OCI-LY7 (cell line): ENCODE results near the gene CDKAL1. TPM values are rescaled to one million over a fixed set of nuclear protein-coding genes. Genes with fewer than 3 reads are reported as not detected.

Experiments used
- BruUV-seq: library from RNA; stranded (reverse); fragments of 400-500 nt; replicated peaks from 2 replicates; lab custom pipeline; 2021; lab: Mats Ljungman, UMichigan
- CTCF ChIA-PET: fragments of 300-600 bp; sonication (Branson Sonifier 250); formaldehyde crosslinking; loops from one replicate; lab custom pipeline; 2022; ENCODE audit warnings: antibody characterized with exemption; ENCODE audit not compliant: unreplicated experiment; lab: Charles Lee
- POLR2A ChIA-PET: fragments of 300-600 bp; sonication (Branson Sonifier 250); formaldehyde crosslinking; loops from one replicate; lab custom pipeline; 2022; ENCODE audit warnings: antibody characterized with exemption; lab: Charles Lee
- DNase-seq: peaks from one replicate; pipeline ENCODE4 v3.0.0-alpha.2; 2015; ENCODE audit warnings: low spot score
- H2AFZ ChIP-seq: fragments of 200-600 bp; sonication (generic), shearing (Covaris generic); 2 replicates; pipeline ENCODE4 v1.6.1; 2014; ENCODE audit warnings: mild to moderate bottlenecking, antibody characterized with exemption, low read length, moderate library complexity
- H3K27ac ChIP-seq: fragments of 200-600 bp; sonication (generic); 2 replicates; pipeline ENCODE4 v1.5.1; 2014; ENCODE audit warnings: mixed run types, low read depth, mild to moderate bottlenecking, moderate library complexity, low read length, inconsistent platforms; ENCODE audit not compliant: poor library complexity, severe bottlenecking
- H3K36me3 ChIP-seq: fragments of 200-600 bp; sonication (generic); 2 replicates; pipeline ENCODE4 v1.6.1; 2014; ENCODE audit warnings: mild to moderate bottlenecking, antibody characterized with exemption, low read length, moderate library complexity, mixed read lengths; ENCODE audit not compliant: insufficient read depth
- H3K4me1 ChIP-seq: fragments of 200-600 bp; sonication (generic); 2 replicates; pipeline ENCODE4 v1.5.1; 2014; ENCODE audit warnings: mild to moderate bottlenecking, low read length; ENCODE audit not compliant: insufficient read depth, poor library complexity, severe bottlenecking
- H3K4me2 ChIP-seq: fragments of 200-600 bp; sonication (generic); 2 replicates; pipeline ENCODE4 v1.6.1; 2014; ENCODE audit warnings: mild to moderate bottlenecking, low read length
- H3K4me3 ChIP-seq: fragments of 200-600 bp; sonication (generic); 2 replicates; pipeline ENCODE4 v1.5.1; 2014; ENCODE audit warnings: mild to moderate bottlenecking, low read depth, low read length; ENCODE audit not compliant: poor library complexity, severe bottlenecking
- H3K79me2 ChIP-seq: fragments of 200-600 bp; sonication (generic); 2 replicates; pipeline ENCODE4 v1.6.1; 2016; ENCODE audit warnings: low read depth, mild to moderate bottlenecking, low read length, moderate library complexity, mixed read lengths; ENCODE audit not compliant: insufficient read depth
- H3K9me2 ChIP-seq: fragments of 200-600 bp; sonication (generic); 2 replicates; pipeline ENCODE4 v1.6.1; 2016; ENCODE audit warnings: mild to moderate bottlenecking, low read length, mixed read lengths; ENCODE audit not compliant: insufficient read depth
- H3K9me3 ChIP-seq: fragments of 200-600 bp; sonication (generic); 2 replicates; pipeline ENCODE4 v1.6.1; 2014; ENCODE audit warnings: mild to moderate bottlenecking, mixed run types, low read length, mixed read lengths
- H4K20me1 ChIP-seq: fragments of 200-600 bp; sonication (generic); 2 replicates; pipeline ENCODE4 v1.6.1; 2014; ENCODE audit warnings: mild to moderate bottlenecking, antibody characterized with exemption, low read length, moderate library complexity, mixed read lengths; ENCODE audit not compliant: insufficient read depth
- CTCF ChIP-seq: fragments of 200-600 bp; sonication (generic); conservative IDR thresholded peaks from 2 replicates; pipeline ENCODE4 v1.5.1; 2014; ENCODE audit warnings: mild to moderate bottlenecking, antibody characterized with exemption, low read length, moderate library complexity, mixed read lengths
- EZH2phosphoT487 ChIP-seq: fragments of 200-600 bp; sonication (generic); IDR thresholded peaks from 2 replicates; pipeline ENCODE4 v1.6.1; 2018; ENCODE audit warnings: low read depth, borderline replicate concordance, mild to moderate bottlenecking, mixed run types, antibody characterized with exemption, low read length, moderate library complexity, mixed read lengths
- intact Hi-C: fragments of 100-400 bp; cut with micrococcal nuclease; formaldehyde crosslinking; loops from one replicate; pipeline ENCODE4 v1.10.0; 2022; ENCODE audit not compliant: unreplicated experiment
- total RNA-seq, 2 experiments: library from RNA; depleted of rRNA in 1 of 2; stranded (reverse); fragments of >200 nt in 1 of 2; shearing (Covaris generic) in 1 of 2; gene quantifications; 2 replicates each; pipeline ENCODE4 v1.2.3, GENCODE V29; 2014 to 2022

Gene CDKAL1
- total RNA-seq, 2 experiments from 2014 or later, result 19.9 to 21.1 TPM

GRCh38 chr6:20881365-20881764, 347.1 kb downstream of the CDKAL1 start:
- POLR2A ChIA-PET, result no interaction called here

GRCh38 chr6:20882014-20882413, 347.8 kb downstream of the CDKAL1 start:
- Histone ChIP-seq H4K20me1 (no peaks in the 10 kb centered on the region), H3K4me3 (no peak overlapping the region), H3K4me1 (no peaks in the 10 kb centered on the region), H3K4me2 (no peak overlapping the region), H3K79me2 (no peaks in the 10 kb centered on the region), H3K9me2 (no peaks in the 10 kb centered on the region), H3K36me3 (no peaks in the 10 kb centered on the region), H3K9me3 (no peaks in the 10 kb centered on the region), H2AFZ (no peak overlapping the region), H3K27ac (no peak overlapping the region)
- intact Hi-C loops, result no loop called here
- CTCF ChIA-PET, result no interaction called here
- POLR2A ChIA-PET, result no interaction called here
- no peak for TF ChIP-seq CTCF
- no peak for TF ChIP-seq EZH2phosphoT487
- no TSS peak for BruUV-seq
- DNase-seq, result no peak

More at GRCh38 chr6:20881365-20881764, 347.1 kb downstream of the CDKAL1 start:
- no peak overlapping the region for H3K4me2 ChIP-seq
- H2AFZ ChIP-seq, result no peak overlapping the region
- no peak overlapping the region for H3K4me3 ChIP-seq
- no peaks in the 10 kb centered on the region for H4K20me1 ChIP-seq
- no peaks in the 10 kb centered on the region for H3K9me3 ChIP-seq
- no peak for TF ChIP-seq CTCF
- TF ChIP-seq EZH2phosphoT487, result no peak
- no peaks in the 10 kb centered on the region for H3K9me2 ChIP-seq
- CTCF ChIA-PET, result no interaction called here
- intact Hi-C loops, result no loop called here
- no peaks in the 10 kb centered on the region for H3K36me3 ChIP-seq
- no peak overlapping the region for H3K27ac ChIP-seq
- DNase-seq, result no peak
- BruUV-seq, result no TSS peak
- no peaks in the 10 kb centered on the region for H3K79me2 ChIP-seq
- no peaks in the 10 kb centered on the region for H3K4me1 ChIP-seq

- H3K9me3 ChIP-seq, result no peaks in the 10 kb centered on the region
- no peaks in the 10 kb centered on the region for H3K9me2 ChIP-seq
- H3K4me1 ChIP-seq, result no peaks in the 10 kb centered on the region
- no peak overlapping the region for H3K4me2 ChIP-seq
- H3K27ac ChIP-seq, result no peak overlapping the region
- no peaks in the 10 kb centered on the region for H3K36me3 ChIP-seq
- no peak for DNase-seq
- intact Hi-C loops, result no loop called here
- no peaks in the 10 kb centered on the region for H4K20me1 ChIP-seq
- no peak overlapping the region for H3K4me3 ChIP-seq
- ChIA-PET POLR2A (no interaction called here), CTCF (interaction anchor here (0.6 kb wide), 1 partner anchor 464 kb away, joined by 3 read pairs; no protein-coding TSS in a partner anchor)
- TF ChIP-seq EZH2phosphoT487, result no peak
- TF ChIP-seq CTCF, result no peak
- BruUV-seq, result no TSS peak
- H3K79me2 ChIP-seq, result no peaks in the 10 kb centered on the region
- H2AFZ ChIP-seq, result no peak overlapping the region
These were observed 350.8 kb downstream of the CDKAL1 start for GRCh38 chr6:20885076-20885475.
